Left ventricle myocardium inferior (tissue), 1 donor: ENCODE results near the gene NTNG2. TPM values are rescaled to one million over a fixed set of nuclear protein-coding genes. Genes with fewer than 3 reads are reported as not detected.
"Not testable (repeated sequence)": the region's sequence is repeated elsewhere in the genome, so short reads cannot be mapped to it uniquely, and the experiment has no call there.

Experiments
- DNase-seq: peaks from one replicate; pipeline ENCODE4 v3.0.0-alpha.2; 2020
- H3K27ac ChIP-seq: fragments of 200-600 bp; replicated peaks from 2 replicates; pipeline ENCODE4 v1.8.0; 2021
- H3K27me3 ChIP-seq: fragments of 200-600 bp; 2 replicates; pipeline ENCODE4 v1.8.0; 2021; ENCODE audit warnings: low read depth
- H3K36me3 ChIP-seq: fragments of 200-600 bp; 2 replicates; pipeline ENCODE4 v1.8.0; 2021
- H3K4me1 ChIP-seq: fragments of 200-600 bp; 2 replicates; pipeline ENCODE4 v1.8.0; 2021
- H3K4me3 ChIP-seq: fragments of 200-600 bp; 2 replicates; pipeline ENCODE4 v1.8.0; 2021; ENCODE audit warnings: mild to moderate bottlenecking, moderate library complexity
- H3K9me3 ChIP-seq: fragments of 200-600 bp; replicated peaks from 2 replicates; pipeline ENCODE4 v1.8.0; 2021
- CTCF ChIP-seq: fragments of 200-600 bp; IDR thresholded peaks from 2 replicates; pipeline ENCODE4 v1.8.0; 2021; ENCODE audit warnings: antibody characterized with exemption, mild to moderate bottlenecking, borderline replicate concordance
- intact Hi-C: fragments of 100-400 bp; cut with micrococcal nuclease; formaldehyde crosslinking; loops from one replicate; pipeline ENCODE4 v1.11.0; 2022
- total RNA-seq: library from RNA; stranded (reverse); fragmentation: NEBNext Ultra II Directional; extraction: Animal tissue kit (Norgen Biotek cat#: 25700); gene quantifications from one replicate; pipeline ENCODE4 v1.2.1, GENCODE V29; 2021
- donor health status: DM: no; HTN: yes; CAD: no; lungs with severe emphysema.

Gene NTNG2
- total RNA-seq, 1 donor from 2014 or later, result 1.9 TPM

GRCh38 chr9:132129535-132129934 lies 32.3 kb upstream of the NTNG2 start:
- Histone ChIP-seq H3K27ac (no peak overlapping the region), H3K4me1 (no peaks in the 10 kb centered on the region), H3K4me3 (no peak overlapping the region), H3K9me3 (no peaks in the 10 kb centered on the region), H3K27me3 (peaks cover 99% of the 10 kb centered on the region), H3K36me3 (no peaks in the 10 kb centered on the region)
- intact Hi-C loops, result no loop called here
- no peak for DNase-seq
- no peak for TF ChIP-seq CTCF

GRCh38 chr9:132134085-132134484 lies 27.8 kb upstream of the NTNG2 start:
- H3K9me3 ChIP-seq, H3K4me1 ChIP-seq, H3K36me3 ChIP-seq, H3K4me3 ChIP-seq, DNase-seq, intact Hi-C loops, H3K27ac ChIP-seq: not testable (repeated sequence)
- H3K27me3 ChIP-seq, result peaks cover 99% of the 10 kb centered on the region

DNA sequence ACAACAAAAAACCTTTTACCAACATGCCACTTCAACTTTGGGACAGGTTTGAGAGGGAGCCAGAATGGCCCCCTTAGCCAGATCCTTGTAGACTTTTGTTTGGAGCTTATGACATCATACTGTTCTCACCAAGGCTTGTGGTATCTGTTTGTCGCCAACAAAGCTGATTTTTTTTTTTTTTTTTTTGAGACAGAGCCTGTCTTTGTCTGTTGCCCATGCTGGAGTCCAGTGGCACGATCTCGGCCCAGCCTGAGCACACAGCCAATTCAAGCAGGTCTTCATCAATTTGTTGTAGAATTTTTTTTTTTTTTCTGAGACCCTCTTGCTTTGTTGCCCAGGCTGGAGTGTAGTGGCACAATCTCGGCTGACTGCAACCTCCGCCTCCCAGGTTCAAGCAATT lies 26.4 kb upstream of the NTNG2 start:
- H3K4me1 ChIP-seq, result no peaks in the 10 kb centered on the region
- peaks cover 99% of the 10 kb centered on the region for H3K27me3 ChIP-seq
- DNase-seq, result no peak
- no peak for TF ChIP-seq CTCF
- H3K27ac ChIP-seq, result no peak overlapping the region
- no peak overlapping the region for H3K4me3 ChIP-seq
- intact Hi-C loops, result no loop called here
- H3K36me3 ChIP-seq, result no peaks in the 10 kb centered on the region
- H3K9me3 ChIP-seq, result no peaks in the 10 kb centered on the region

GRCh38 chr9:132136151-132136780 lies 25.6 kb upstream of the NTNG2 start:
- TF ChIP-seq CTCF, result no peak
- no peaks in the 10 kb centered on the region for H3K36me3 ChIP-seq
- no peaks in the 10 kb centered on the region for H3K9me3 ChIP-seq
- intact Hi-C loops, result no loop called here
- peaks cover 98% of the 10 kb centered on the region for H3K27me3 ChIP-seq
- peaks cover 3% of the 10 kb centered on the region for H3K4me1 ChIP-seq
- H3K4me3 ChIP-seq, result no peak overlapping the region
- DNase-seq, result no peak
- no peak overlapping the region for H3K27ac ChIP-seq

GRCh38 chr9:132141344-132141947 lies 20.4 kb upstream of the NTNG2 start:
- intact Hi-C loops, result no loop called here
- Histone ChIP-seq H3K4me1 (peaks cover 11% of the 10 kb centered on the region), H3K27me3 (peaks cover 94% of the 10 kb centered on the region), H3K27ac (no peak overlapping the region), H3K4me3 (peak overlapping the region; percentile 49), H3K36me3 (no peaks in the 10 kb centered on the region), H3K9me3 (no peaks in the 10 kb centered on the region)
- DNase-seq, result no peak
- no peak for TF ChIP-seq CTCF

DNA sequence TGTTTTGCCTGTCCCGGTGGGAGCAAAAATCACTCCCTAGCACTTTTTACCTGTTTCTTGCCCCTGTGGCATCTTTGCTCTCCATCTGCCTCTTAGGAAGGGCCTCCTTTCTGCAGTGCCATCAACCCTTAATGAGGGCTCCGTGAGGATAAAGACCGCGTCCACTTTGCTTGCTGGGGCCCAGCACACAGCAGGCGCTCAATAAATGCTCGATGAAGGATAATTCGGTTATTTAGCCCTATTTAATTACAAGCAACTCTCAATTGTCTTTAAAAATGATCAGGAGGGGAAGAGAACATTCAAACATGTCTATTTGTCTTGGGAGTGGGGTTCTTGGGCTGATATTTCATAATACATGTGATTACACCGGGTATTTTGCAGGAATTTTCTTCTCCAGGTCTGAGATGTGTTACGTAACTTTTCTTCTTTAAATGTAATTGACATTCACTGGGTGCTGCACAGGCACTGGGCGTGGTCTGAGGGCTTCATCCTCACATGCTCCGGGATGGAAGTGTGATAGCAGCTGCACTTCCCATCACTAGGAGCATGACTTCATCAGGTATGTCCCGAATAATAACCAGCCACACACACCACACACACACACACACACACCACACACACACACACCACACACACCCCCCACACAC lies 19.8 kb upstream of the NTNG2 start:
- TF ChIP-seq CTCF, result no peak
- H3K9me3 ChIP-seq, result no peaks in the 10 kb centered on the region
- peaks cover 94% of the 10 kb centered on the region for H3K27me3 ChIP-seq
- intact Hi-C loops, result no loop called here
- no peak for DNase-seq
- H3K4me1 ChIP-seq, result peaks cover 11% of the 10 kb centered on the region
- no peaks in the 10 kb centered on the region for H3K36me3 ChIP-seq
- H3K27ac ChIP-seq, result no peak overlapping the region
- peak overlapping the region; percentile 49 for H3K4me3 ChIP-seq
